Bronchial epithelial cell (primary cell): Measurements from ENCODE around the gene AEBP2. TPM values are rescaled to one million over a fixed set of nuclear protein-coding genes. Genes with fewer than 3 reads are reported as not detected.

Experiments
- DNase-seq: peaks from one replicate; pipeline ENCODE4 v3.0.0-alpha.2; 2010; ENCODE audit warnings: low read depth
- FAIRE-seq: peaks from 2 replicates; lab custom pipeline; 2011; peaks lifted over from hg19 to GRCh38; lab: Jason Lieb, UNC
- H3K27me3 ChIP-seq: 2 replicates; pipeline ENCODE4 v1.5.1; 2011; ENCODE audit warnings: low read length; ENCODE audit not compliant: control insufficient read depth, insufficient read depth
- H3K36me3 ChIP-seq: 2 replicates; pipeline ENCODE4 v1.5.1; 2011; ENCODE audit warnings: low read length; ENCODE audit not compliant: control insufficient read depth, insufficient read depth
- H3K4me3 ChIP-seq: 2 replicates; pipeline ENCODE4 v1.5.1; 2011; ENCODE audit warnings: mild to moderate bottlenecking, low read depth, low read length, control low read depth
- total RNA-seq: library from RNA; depleted of rRNA; stranded (reverse); fragments of >200 nt; gene quantifications from 2 replicates; pipeline ENCODE4 v1.2.1, GENCODE V29; 2014
- TF ChIP-seq, protein P1 (sequence below): IDR thresholded peaks from 2 replicates; pipeline ENCODE4 v1.5.1; 2011; ENCODE audit warnings: mild to moderate bottlenecking, moderate library complexity, low read length, control low read depth, inconsistent platforms; ENCODE audit not compliant: insufficient read depth, severe bottlenecking

The AEBP2 gene
- total RNA-seq, 1 donor from 2014 or later, result 12.6 TPM

GRCh38 chr12:19496219-19496878 is 57.1 kb downstream of the AEBP2 start:
- TF ChIP-seq, protein P1, sequence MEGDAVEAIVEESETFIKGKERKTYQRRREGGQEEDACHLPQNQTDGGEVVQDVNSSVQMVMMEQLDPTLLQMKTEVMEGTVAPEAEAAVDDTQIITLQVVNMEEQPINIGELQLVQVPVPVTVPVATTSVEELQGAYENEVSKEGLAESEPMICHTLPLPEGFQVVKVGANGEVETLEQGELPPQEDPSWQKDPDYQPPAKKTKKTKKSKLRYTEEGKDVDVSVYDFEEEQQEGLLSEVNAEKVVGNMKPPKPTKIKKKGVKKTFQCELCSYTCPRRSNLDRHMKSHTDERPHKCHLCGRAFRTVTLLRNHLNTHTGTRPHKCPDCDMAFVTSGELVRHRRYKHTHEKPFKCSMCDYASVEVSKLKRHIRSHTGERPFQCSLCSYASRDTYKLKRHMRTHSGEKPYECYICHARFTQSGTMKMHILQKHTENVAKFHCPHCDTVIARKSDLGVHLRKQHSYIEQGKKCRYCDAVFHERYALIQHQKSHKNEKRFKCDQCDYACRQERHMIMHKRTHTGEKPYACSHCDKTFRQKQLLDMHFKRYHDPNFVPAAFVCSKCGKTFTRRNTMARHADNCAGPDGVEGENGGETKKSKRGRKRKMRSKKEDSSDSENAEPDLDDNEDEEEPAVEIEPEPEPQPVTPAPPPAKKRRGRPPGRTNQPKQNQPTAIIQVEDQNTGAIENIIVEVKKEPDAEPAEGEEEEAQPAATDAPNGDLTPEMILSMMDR, result no peak
- H3K4me3 ChIP-seq, result no peak overlapping the region
- no peak for FAIRE-seq
- no peak for DNase-seq
- peaks cover 5% of the 10 kb centered on the region for H3K36me3 ChIP-seq
- no peaks in the 10 kb centered on the region for H3K27me3 ChIP-seq

- H3K27me3 ChIP-seq, result no peaks in the 10 kb centered on the region
- no peak overlapping the region for H3K4me3 ChIP-seq
- H3K36me3 ChIP-seq, result peaks cover 5% of the 10 kb centered on the region
- TF ChIP-seq, protein P1, result no peak
- no peak for DNase-seq
- no peak for FAIRE-seq
These were observed 58.8 kb downstream of the AEBP2 start for GRCh38 chr12:19498099-19498498.

- H3K4me3 ChIP-seq, result no peak overlapping the region
- FAIRE-seq, result no peak
- DNase-seq, result peak; percentile 16
- H3K27me3 ChIP-seq, result no peaks in the 10 kb centered on the region
- TF ChIP-seq, protein P1, result no peak
- H3K36me3 ChIP-seq, result peaks cover 2% of the 10 kb centered on the region
These were observed 59.7 kb downstream of the AEBP2 start for GRCh38 chr12:19499030-19499429.

DNA sequence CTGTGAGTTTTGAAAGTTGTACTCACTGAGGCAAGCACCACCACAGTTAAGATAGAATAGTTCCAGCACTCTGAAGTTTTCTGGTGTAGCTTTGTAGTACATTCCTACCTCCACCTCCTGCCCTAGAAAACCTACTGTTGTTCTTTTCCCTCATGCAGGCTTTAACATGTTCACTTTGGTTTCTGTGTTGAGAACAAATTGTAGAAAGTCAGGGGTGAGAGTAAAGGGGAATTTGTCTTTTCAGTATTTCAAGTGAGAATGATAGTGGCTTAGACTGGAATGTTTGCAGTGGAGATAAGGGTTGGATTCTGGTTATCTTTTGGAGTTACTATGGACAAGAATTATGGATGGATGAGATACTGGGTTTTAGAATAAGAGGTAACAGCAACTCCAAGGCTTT is 67.2 kb downstream of the AEBP2 start:
- H3K36me3 ChIP-seq, result no peaks in the 10 kb centered on the region
- no peaks in the 10 kb centered on the region for H3K27me3 ChIP-seq
- FAIRE-seq, result no peak
- peak; percentile 31 for DNase-seq
- TF ChIP-seq, protein P1, result no peak
- no peak overlapping the region for H3K4me3 ChIP-seq

- FAIRE-seq, result no peak
- TF ChIP-seq, protein P1, result no peak
These were observed 68.5 kb downstream of the AEBP2 start for GRCh38 chr12:19507823-19508222.

GRCh38 chr12:19510461-19510860 is 71.2 kb downstream of the AEBP2 start:
- H3K27me3 ChIP-seq, result no peaks in the 10 kb centered on the region
- H3K4me3 ChIP-seq, result no peak overlapping the region
- TF ChIP-seq, protein P1, result no peak
- FAIRE-seq, result no peak
- H3K36me3 ChIP-seq, result no peaks in the 10 kb centered on the region
- no peak for DNase-seq

More at GRCh38 chr12:19507823-19508222, 68.5 kb downstream of the AEBP2 start:
- H3K27me3 ChIP-seq, result no peaks in the 10 kb centered on the region
- H3K36me3 ChIP-seq, result no peaks in the 10 kb centered on the region
- no peak for DNase-seq
- no peak overlapping the region for H3K4me3 ChIP-seq
